HL-60/S4 treated with retinoic acid at 250 ng/mL for 4 days and 3 days (cell line): ENCODE measurements around the gene MCU.
"Not testable (repeated sequence)": the region's sequence is repeated elsewhere in the genome, so short reads cannot be mapped to it uniquely, and the experiment has no call there.

ENCODE experiments used
- in situ Hi-C: fragments of 300-500 bp; cut with MboI; formaldehyde crosslinking; loops from 2 replicates; pipeline ENCODE4 v1.7.0; 2022; ENCODE audit warnings: low sequenced_read_pairs

Gene MCU

GRCh38 chr10:72686430-72686829 lies 5.5 kb upstream of the MCU start:
- in situ Hi-C loops: not testable (repeated sequence)

- in situ Hi-C loops: no loop called here
Observed at GRCh38 chr10:72687035-72687434, 4.9 kb upstream of the MCU start.

- in situ Hi-C loops: no loop called here
Observed at GRCh38 chr10:72688208-72688651, 3.7 kb upstream of the MCU start.

GRCh38 chr10:72689660-72690059 lies 2.3 kb upstream of the MCU start:
- in situ Hi-C loops: no loop called here

- in situ Hi-C loops: no loop called here
Observed at GRCh38 chr10:72690071-72690755, 1.7 kb upstream of the MCU start.

GRCh38 chr10:72691470-72691862 lies 477 bp upstream of the MCU start:
- in situ Hi-C loops: no loop called here

GRCh38 chr10:72692744-72692993 lies 726 bp downstream of the MCU start:
- in situ Hi-C loops: no loop called here

- in situ Hi-C loops: no loop called here
Observed at GRCh38 chr10:72692994-72693781, 1.2 kb downstream of the MCU start.

- in situ Hi-C loops: no loop called here
Observed at GRCh38 chr10:72694476-72695369, 2.8 kb downstream of the MCU start.

- in situ Hi-C loops: no loop called here
Observed at GRCh38 chr10:72695496-72695895, 3.6 kb downstream of the MCU start.

- in situ Hi-C loops: no loop called here
Observed at GRCh38 chr10:72697716-72698115, 5.8 kb downstream of the MCU start.

- in situ Hi-C loops: not testable (repeated sequence)
Observed at GRCh38 chr10:72702465-72702864, 10.5 kb downstream of the MCU start.

- in situ Hi-C loops: no loop called here
Observed at GRCh38 chr10:72702868-72703581, 11.1 kb downstream of the MCU start.

- in situ Hi-C loops: no loop called here
Observed at GRCh38 chr10:72704117-72704516, 12.2 kb downstream of the MCU start.

- in situ Hi-C loops: no loop called here
Observed at GRCh38 chr10:72709041-72709440, 17.1 kb downstream of the MCU start.

GRCh38 chr10:72712136-72712535 lies 20.2 kb downstream of the MCU start:
- in situ Hi-C loops: no loop called here

GRCh38 chr10:72719941-72720592 lies 28.1 kb downstream of the MCU start:
- in situ Hi-C loops: no loop called here

GRCh38 chr10:72720814-72721660 lies 29.1 kb downstream of the MCU start:
- in situ Hi-C loops: no loop called here

GRCh38 chr10:72727130-72727529 lies 35.2 kb downstream of the MCU start:
- in situ Hi-C loops: no loop called here

GRCh38 chr10:72728462-72728861 lies 36.5 kb downstream of the MCU start:
- in situ Hi-C loops: no loop called here
